Uterus (tissue), 4 donors: ENCODE results near the gene GADD45B. TPM values are rescaled to one million over a fixed set of nuclear protein-coding genes. Genes with fewer than 3 reads are reported as not detected.

Source experiments
- DNase-seq, 2 donors: peaks; one replicate each; pipeline ENCODE4 v3.0.0-alpha.2; 2019 to 2020
- H3K27ac ChIP-seq, 2 donors: fragments of 200-600 bp; sonication (generic); 1 replicate in 1 of 2; 2 replicates in 1 of 2; pipeline ENCODE4 v1.5.1; 2016 to 2018
- H3K27me3 ChIP-seq, 2 donors: fragments of 200-600 bp; sonication (generic); one replicate each; pipeline ENCODE4 v1.5.1; 2018 to 2019; ENCODE audit warnings: control low read depth in 1 of 2
- H3K36me3 ChIP-seq, 2 donors: fragments of 200-600 bp; sonication (generic); one replicate each; pipeline ENCODE4 v1.5.1; 2019; ENCODE audit warnings: control low read depth in 1 of 2
- H3K4me1 ChIP-seq, 2 donors: fragments of 200-600 bp; sonication (generic); one replicate each; pipeline ENCODE4 v1.5.1; 2018 to 2019; ENCODE audit warnings: control low read depth in 1 of 2
- H3K4me3 ChIP-seq, 2 donors: fragments of 200-600 bp; sonication (generic); 1 replicate in 1 of 2; 2 replicates in 1 of 2; pipeline ENCODE4 v1.5.1; 2018 to 2019; ENCODE audit warnings: mild to moderate bottlenecking in 1 of 2
- H3K9me3 ChIP-seq, 2 donors: fragments of 200-600 bp; sonication (generic); one replicate each; pipeline ENCODE4 v1.5.1; 2019; ENCODE audit warnings: control low read depth in 1 of 2
- POLR2A ChIP-seq, 2 donors: fragments of 450-650 bp; IDR thresholded peaks; one replicate each; pipeline ENCODE4 v1.6.1; 2016; ENCODE audit warnings: antibody characterized with exemption in 2 of 2, mild to moderate bottlenecking in 1 of 2, moderate library complexity in 1 of 2
- intact Hi-C: fragments of 100-400 bp; cut with DNase I; formaldehyde crosslinking; loops from one replicate; pipeline ENCODE4 v1.15.1; 2023; ENCODE audit warnings: low total_unique reads
- total RNA-seq, 4 donors: library from RNA; depleted of rRNA in 3 of 4; stranded (reverse); fragments of >200 nt in 3 of 4; gene quantifications; one replicate each; pipeline versions ENCODE4 v1.1.0 to v1.2.4, GENCODE V29; 2014 to 2023
- TF ChIP-seq, protein P1 (sequence below), 4 experiments: fragments of 200-600 bp in 2 of 4; fragments of 450-650 bp in 2 of 4; sonication (generic) in 2 of 4; IDR thresholded peaks; one replicate each; pipeline ENCODE4 v1.5.1; 2016 to 2019; ENCODE audit warnings: antibody characterized with exemption in 4 of 4, mild to moderate bottlenecking in 2 of 4, moderate library complexity in 1 of 4
- donor health status: DM: yes; HTN: yes; CAD: no.

GADD45B gene
- total RNA-seq, 4 donors from 2014 or later, result 17.6 to 68.2 (median 38.0) TPM

DNA sequence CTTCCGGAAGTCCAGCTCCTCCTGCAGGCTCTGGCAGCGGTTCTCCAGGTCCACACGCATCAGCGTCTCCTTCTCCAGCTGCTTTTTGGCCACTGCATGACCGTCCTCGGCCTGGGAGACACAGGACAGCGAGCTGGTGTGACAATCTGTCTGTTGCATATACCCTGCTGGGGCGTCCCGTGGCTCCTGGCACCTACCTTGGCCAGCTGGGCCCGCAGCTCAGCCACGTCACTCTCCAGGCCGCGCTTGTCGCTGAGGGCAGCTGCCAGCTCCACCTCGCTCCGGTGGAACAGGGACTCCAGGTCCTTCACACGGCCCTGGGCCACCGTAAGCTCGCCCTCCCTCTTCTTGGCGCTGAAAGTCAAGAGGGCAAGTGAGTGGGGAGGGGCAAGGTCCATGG is 37.7 kb upstream of the GADD45B start:
- H3K36me3 ChIP-seq, result no peaks in the 10 kb centered on the region
- intact Hi-C loops, result no loop called here

DNA sequence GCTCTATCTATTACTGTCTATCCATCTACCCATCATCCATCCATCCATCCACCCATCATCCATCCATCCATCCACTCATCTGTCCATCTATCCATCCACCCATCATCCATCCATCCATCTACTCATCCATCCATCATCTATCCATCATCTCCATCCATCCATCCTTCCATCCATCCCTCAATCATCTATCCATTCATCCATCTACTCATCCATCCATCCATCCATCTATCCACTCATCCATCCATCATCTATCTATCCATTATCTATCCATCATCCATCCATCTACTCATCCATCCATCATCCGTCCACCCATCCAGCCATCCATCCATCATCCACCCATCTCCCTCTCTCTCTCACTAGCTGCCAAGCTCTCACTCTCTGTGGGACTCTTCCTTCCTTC is 35.4 kb upstream of the GADD45B start:
- intact Hi-C loops, result no loop called here

More for the DNA sequence above, 37.7 kb upstream of the GADD45B start:
- DNase-seq, result no peak
- Histone ChIP-seq H3K9me3 (no peaks in the 10 kb centered on the region), H3K4me1 (no peaks in the 10 kb centered on the region), H3K27ac (no peak overlapping the region), H3K4me3 (no peak overlapping the region), H3K27me3 (no peaks in the 10 kb centered on the region)
- TF ChIP-seq POLR2A (IDR thresholded peaks at IDR 0.05), result no peak
- TF ChIP-seq, protein P1, sequence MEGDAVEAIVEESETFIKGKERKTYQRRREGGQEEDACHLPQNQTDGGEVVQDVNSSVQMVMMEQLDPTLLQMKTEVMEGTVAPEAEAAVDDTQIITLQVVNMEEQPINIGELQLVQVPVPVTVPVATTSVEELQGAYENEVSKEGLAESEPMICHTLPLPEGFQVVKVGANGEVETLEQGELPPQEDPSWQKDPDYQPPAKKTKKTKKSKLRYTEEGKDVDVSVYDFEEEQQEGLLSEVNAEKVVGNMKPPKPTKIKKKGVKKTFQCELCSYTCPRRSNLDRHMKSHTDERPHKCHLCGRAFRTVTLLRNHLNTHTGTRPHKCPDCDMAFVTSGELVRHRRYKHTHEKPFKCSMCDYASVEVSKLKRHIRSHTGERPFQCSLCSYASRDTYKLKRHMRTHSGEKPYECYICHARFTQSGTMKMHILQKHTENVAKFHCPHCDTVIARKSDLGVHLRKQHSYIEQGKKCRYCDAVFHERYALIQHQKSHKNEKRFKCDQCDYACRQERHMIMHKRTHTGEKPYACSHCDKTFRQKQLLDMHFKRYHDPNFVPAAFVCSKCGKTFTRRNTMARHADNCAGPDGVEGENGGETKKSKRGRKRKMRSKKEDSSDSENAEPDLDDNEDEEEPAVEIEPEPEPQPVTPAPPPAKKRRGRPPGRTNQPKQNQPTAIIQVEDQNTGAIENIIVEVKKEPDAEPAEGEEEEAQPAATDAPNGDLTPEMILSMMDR (IDR thresholded peaks at IDR 0.05), result no peak

DNA sequence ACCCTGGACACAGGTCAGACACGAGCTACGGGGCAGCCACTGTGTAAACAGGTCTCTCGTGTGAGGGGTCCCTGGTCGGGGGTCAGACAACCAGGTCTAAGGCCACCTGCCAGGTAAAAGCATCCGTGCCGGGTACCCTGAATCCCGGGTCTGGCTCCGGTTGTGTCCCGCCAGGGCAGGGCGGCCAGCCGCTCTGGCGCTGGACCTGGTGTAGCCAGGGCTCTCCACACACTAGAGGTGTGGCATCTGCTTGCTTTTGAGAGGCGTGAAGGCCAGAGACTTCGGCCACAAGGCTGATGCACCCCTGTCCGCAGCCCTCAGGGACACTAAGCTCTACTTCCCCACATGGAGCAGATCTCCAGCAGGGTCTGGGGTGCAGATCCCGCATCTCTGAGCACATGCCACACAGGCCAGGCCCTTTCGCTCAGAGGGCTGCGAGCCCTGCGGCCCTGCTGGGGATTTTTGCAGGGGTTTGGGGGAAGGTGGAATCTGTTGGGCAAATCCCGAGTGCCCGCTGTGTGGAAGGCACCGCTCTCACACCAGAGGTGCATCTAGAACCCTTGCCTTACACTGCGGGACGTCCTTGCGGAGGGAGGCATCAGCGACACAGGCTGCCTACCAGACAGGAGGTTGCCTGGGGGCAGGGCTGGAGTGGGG is 34.7 kb upstream of the GADD45B start:
- H3K36me3 ChIP-seq, result no peaks in the 10 kb centered on the region
- H3K4me1 ChIP-seq, result no peaks in the 10 kb centered on the region
- H3K9me3 ChIP-seq, result no peaks in the 10 kb centered on the region
- intact Hi-C loops, result no loop called here
- no peak overlapping the region for H3K27ac ChIP-seq
- H3K4me3 ChIP-seq, result no peak overlapping the region
- TF ChIP-seq POLR2A (IDR thresholded peaks at IDR 0.05), result no peak
- TF ChIP-seq, protein P1 (IDR thresholded peaks at IDR 0.05), result no peak
- no peak for DNase-seq
- no peaks in the 10 kb centered on the region for H3K27me3 ChIP-seq

More for the DNA sequence above, 35.4 kb upstream of the GADD45B start:
- H3K4me3 ChIP-seq, result no peak overlapping the region
- no peak overlapping the region for H3K27ac ChIP-seq
- no peak for DNase-seq
- TF ChIP-seq, protein P1 (IDR thresholded peaks at IDR 0.05), result no peak
- TF ChIP-seq POLR2A (IDR thresholded peaks at IDR 0.05), result no peak
- H3K36me3 ChIP-seq, result no peaks in the 10 kb centered on the region
- no peaks in the 10 kb centered on the region for H3K4me1 ChIP-seq
- H3K9me3 ChIP-seq, result no peaks in the 10 kb centered on the region
- H3K27me3 ChIP-seq, result no peaks in the 10 kb centered on the region

DNA sequence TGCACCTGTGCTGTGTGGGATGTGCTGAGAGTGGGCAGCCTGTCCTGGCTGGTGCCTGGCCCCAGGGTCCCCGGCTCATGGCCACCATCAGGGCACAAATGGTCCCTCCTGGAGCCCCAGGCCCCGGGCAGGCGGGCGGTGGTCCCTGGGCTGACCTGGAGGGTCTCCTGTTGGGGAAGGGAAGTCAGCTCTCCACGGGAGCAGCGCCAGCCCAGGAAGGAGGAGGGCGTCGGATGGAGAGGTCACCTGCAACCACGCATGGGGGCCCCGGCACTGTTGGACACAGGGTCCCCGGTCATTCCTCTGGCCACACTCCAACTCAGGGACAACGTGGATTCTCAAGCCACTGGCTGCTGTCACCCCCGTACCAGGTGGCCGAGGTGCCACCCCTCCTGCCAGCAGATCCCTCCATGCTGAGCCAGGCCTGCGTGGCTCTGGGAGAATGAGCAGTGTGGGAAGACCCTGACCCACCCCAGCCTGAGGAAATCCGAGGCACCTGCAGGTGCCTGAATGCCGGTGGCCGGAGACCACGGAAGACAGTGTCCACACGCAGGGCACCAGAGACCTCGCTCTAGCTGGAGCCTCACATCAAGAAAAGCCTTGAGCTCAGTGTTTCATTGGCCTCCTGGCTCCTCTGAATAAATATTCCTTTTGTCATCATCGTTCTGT is 32.7 kb upstream of the GADD45B start:
- intact Hi-C loops, result no loop called here
- Histone ChIP-seq H3K36me3 (no peaks in the 10 kb centered on the region), H3K27ac (no peak overlapping the region), H3K27me3 (no peaks in the 10 kb centered on the region), H3K4me1 (no peaks in the 10 kb centered on the region), H3K9me3 (no peaks in the 10 kb centered on the region), H3K4me3 (no peak overlapping the region)
- TF ChIP-seq POLR2A (IDR thresholded peaks at IDR 0.05), result no peak
- TF ChIP-seq, protein P1 (IDR thresholded peaks at IDR 0.05), result no peak
- DNase-seq, result no peak

DNA sequence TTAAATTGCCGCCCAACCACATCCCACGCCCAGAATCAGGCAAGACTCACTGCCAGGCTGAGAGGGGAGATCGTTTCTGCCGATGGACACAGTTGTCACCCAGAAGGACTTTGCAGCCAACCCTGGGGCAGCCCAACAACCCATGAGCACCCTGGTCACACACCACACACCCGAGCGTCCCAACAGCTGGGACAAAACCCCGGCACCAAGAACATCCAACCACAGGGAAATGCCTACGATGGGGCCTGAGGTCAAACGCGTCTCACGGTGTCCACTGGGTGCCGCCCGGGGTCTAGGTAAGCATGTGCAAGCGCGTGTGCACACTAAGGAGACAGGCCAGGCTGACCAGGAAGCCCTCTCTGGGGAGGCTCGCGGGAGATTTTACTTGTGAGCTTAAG is 32.1 kb upstream of the GADD45B start:
- TF ChIP-seq, protein P1 (IDR thresholded peaks at IDR 0.05), result no peak
- TF ChIP-seq POLR2A (IDR thresholded peaks at IDR 0.05), result no peak
- Histone ChIP-seq H3K36me3 (no peaks in the 10 kb centered on the region), H3K27me3 (no peaks in the 10 kb centered on the region), H3K9me3 (no peaks in the 10 kb centered on the region), H3K4me3 (no peak overlapping the region), H3K4me1 (no peaks in the 10 kb centered on the region), H3K27ac (no peak overlapping the region)
- DNase-seq, result no peak
- intact Hi-C loops, result no loop called here
